HG03521 (cell line): ENCODE data around the gene CSF1.

Experiments used
- ATAC-seq: cut with Tn5 transposase; IDR thresholded peaks from one replicate; pipeline ENCODE4 v1.9.1; 2021; ENCODE audit warnings: mild to moderate bottlenecking, moderate library complexity; ENCODE audit not compliant: unreplicated experiment

CSF1 gene

DNA sequence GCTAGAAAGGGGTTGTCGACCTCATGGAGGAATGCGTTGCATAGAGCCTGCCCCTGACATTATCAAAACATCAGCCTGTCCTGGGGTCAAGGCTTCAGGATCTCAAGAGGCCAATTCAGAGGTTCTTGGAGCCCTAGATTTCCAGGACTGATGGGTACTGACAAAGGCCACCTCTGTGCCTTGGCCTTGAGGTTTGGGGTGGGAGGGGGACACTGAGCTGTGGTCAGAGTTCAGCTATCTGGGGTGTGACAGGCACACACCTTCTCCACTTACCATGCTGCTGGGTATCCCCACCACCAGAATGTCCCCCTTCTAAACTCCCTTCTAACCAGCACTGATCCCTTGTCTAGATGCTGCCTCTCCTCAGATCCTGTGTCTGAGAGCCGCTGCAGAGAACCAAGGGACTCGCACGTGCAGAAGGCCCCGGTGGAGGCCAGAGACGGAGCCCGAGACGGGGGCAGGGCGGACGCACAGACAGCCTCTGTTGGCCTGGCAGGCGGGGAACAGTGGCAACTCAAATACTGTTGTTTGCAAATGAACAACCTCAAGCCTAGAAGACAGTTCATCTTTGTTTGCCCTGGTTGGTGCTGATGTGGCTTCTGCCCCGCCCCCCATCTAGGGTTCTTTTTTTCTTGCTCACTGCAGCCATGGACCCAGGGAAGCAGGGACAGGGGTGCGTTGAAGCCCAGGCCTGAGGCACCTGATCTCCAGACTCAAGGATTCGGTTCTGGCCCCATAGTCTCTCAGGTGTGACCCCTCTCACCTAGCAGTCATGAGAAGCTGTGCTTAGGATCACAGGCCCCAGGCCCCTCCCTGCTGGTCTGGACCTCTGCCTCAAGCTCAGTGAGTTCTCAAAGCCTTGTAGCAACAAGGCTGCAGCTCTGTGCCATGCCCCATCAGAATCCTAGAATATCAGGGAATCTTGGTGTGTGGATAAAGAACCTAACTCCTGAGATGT, 28.1 kb upstream of the CSF1 start:
- ATAC-seq, result no peak

DNA sequence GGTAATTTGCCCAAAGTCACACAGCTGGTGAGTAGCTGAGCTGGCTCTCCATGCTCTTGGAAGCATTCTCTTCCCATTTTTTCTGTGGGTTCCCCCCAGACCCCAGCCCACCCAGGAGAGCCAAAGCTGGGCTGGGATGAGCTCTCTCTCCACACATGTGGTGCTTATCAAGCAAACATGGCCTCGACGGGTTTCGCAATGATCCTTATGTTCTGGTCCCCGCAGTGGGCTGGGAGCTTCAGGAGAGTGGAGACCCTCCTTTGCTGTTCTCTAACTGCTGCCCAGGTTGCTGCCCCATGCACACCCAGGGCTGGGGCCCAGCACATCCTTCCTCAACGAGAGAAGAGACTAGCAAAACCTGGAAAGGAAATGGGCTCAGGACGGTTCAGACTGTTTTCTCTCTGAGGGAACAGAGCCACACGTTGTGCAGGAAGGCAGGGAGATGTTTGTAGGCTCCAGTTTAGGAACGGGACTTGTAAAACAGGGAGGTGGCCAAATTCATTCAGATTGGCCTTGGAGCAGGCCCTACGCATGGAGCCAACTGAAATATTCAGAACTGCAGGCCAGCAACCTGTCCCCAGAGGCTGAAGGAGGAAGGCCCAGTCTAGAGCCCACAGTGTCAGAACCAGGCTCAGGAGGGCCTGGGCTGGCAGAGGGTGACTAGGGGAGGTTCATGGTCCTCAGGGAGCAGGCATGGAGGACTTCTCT, 27.2 kb upstream of the CSF1 start:
- ATAC-seq, result no peak

DNA sequence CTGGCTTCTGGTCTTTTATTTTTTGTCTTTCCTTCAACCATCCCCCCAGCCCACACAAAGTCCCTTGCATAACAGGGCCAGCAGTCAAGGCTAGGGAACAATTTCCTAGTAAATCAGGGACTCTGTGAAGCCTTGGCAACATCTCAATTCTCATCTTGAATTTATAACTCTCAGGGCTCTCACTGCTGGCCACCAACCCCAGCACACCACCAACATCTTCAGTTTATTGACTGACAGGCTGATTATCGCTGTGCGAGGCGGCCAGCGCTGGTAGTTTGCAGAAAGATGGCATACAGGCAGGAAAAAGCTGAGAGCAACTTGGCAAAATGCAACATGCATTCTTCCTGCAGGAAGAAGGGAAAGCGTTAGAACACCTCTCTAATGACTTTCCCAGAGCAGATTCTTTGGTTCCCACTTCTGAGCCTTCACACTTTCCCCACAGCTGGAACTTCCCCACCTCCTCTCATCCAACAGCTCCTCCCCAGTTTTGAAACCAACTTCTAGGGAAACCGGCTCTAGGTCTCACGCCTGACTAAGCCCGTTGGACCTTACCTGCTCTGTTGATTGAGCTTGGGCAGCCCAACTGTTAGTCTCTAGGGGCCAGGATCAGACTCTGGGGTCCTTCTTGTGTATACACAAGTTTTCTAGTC, 26.3 kb upstream of the CSF1 start:
- no peak for ATAC-seq

DNA sequence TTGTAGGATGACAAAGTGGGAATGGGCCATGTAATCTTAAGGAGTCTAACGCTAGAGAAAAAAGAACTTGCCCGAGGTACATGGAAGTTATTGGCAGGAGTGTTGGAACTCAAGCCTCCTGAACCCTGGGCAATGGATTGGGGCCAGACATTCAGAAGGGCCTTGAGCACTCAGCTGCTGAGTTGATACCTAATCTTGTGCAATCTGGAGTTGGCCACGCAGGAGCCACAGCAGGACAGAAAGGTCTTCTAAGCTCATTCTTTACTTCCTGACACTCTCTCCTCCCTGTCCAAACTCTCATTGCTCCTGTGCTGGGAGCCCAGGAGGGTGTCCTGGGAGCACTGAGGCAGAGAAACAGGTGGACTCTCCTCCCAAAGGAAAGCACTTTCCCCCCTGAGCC, 25.1 kb upstream of the CSF1 start:
- no peak for ATAC-seq

DNA sequence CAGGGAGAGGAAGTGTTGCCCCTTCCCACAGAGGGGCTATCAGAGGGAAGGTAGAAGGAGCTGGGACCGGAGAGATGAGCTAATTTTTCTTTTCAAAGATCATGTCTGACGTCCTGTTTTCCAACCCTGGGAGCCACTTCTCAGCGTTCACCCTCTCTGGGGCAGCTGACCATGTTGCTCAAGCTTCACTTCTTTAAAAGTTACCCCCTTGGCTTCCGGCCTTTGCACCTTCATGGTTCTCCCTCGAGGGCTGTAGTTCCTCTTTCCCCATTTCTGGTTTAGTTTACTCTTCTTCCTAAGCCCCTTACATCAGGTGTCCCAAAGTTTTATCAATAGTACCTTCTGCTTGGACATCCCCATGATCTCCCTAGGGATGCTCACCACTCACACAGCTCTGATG, 23.8 kb upstream of the CSF1 start:
- no peak for ATAC-seq

DNA sequence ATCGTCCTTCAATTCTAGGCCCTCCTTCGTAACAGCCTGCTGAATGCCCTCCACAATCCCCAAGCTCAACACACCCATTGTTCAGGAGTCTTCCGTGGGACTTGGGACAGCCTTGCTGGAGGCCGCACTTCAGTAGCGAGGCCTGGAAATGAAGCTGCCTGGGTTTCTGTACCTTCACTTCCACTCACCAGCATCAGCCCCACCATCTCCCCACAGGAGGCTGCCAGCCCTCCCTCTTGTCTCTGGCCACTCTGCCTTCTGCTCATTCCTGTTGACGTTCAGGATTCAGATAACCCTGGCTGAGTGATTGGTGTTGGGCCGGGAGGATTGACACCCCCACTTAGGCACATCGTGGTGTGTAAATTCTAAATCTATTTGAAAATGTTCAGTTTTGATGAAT, 23.4 kb upstream of the CSF1 start:
- no peak for ATAC-seq

DNA sequence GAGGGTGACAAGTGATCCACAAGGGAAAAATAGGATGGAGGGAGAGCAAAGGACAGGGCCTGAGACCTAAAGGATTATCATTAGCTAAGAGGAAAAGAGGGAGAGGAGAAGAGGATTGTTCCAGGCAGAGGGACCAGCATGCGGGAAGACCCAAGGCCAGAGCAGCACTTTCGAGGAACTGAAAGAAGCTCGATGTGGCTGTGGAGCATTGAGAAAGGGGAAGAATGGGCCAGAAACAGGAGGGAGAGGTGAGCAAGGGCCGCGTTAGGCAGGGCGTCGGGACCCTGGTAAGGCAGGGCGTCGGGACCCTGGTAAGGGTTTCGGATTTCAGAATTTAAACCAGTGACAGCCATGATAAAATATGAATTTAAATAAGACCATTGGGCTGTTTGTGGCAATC, 22.8 kb upstream of the CSF1 start:
- no peak for ATAC-seq

DNA sequence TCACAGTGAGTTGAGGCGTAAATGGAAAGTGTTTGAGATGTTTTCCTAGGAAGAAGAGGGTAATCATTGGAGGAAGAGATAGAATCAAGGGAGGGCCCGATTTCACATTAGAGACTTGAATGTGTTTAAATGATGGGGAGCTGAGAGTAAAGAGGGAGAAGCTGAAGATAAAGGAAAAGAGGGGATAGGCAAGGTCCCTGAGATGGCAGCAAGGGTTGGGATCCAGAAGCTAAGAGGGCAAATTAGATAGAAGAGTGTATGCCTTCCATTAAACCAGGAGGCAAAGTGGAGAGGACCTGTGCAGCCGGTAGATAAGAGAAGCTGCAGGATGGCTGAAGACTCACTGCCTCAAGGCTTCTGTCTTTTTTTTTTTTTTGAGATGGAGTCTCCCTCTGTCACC, 21.6 kb upstream of the CSF1 start:
- no peak for ATAC-seq

DNA sequence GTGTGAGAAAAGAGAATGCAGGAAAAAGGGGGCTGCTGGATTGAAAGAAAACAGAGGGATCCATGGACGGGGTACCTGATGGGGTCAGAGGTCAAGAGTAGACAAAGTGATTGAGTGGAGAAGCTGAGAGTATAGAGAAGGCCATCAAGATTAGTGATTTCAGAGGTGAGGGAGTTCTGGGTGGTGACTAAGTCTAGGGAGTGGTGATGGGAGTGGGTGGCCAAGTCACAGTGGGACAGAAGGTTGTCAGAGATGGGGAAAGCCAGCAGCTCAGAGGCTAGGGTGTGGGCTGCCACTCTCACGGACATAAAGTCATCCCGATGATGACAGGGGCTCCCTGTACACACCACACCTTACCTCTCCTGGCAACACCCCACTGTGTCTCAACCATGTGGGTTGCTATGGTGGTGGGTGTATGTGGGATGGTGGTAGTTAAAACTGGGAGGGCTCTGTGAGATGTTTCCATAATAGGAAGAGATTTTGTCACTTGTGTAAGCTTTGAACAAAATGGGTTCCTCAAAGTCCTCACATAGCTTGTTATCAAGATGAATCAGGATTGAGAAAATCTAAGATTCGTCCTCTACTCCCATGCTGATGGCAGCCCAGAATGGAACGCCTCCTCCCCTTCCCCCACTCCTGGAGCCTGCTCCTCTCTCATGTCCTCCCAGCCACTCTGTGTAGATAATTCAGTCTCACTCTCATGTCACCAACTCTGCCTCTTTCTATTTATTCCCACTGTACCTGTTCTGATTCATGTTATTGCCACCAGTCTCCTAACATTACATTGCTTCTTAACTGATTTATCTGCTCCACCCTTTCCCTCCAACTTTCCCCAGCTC, 20.3 kb upstream of the CSF1 start:
- ATAC-seq, result no peak

DNA sequence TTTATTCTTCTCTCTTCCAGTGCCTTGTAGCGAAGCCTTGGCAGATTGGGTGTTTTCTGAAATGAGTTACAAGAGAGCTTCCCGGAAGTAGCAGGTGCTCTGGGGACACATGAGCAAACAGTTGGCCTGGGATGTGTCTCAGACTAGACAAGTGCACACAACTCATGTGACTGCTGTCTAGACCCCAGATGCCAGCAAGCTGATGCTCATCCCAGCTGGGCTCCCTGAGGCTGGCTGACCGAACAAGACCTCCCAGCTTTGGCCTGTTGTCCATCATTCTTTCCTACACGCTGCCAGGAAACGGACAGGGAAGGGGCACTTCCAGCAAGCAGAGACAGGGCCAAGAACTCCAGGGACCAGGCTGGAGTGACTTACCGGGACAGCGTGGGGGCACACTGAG, 18.7 kb upstream of the CSF1 start:
- no peak for ATAC-seq

DNA sequence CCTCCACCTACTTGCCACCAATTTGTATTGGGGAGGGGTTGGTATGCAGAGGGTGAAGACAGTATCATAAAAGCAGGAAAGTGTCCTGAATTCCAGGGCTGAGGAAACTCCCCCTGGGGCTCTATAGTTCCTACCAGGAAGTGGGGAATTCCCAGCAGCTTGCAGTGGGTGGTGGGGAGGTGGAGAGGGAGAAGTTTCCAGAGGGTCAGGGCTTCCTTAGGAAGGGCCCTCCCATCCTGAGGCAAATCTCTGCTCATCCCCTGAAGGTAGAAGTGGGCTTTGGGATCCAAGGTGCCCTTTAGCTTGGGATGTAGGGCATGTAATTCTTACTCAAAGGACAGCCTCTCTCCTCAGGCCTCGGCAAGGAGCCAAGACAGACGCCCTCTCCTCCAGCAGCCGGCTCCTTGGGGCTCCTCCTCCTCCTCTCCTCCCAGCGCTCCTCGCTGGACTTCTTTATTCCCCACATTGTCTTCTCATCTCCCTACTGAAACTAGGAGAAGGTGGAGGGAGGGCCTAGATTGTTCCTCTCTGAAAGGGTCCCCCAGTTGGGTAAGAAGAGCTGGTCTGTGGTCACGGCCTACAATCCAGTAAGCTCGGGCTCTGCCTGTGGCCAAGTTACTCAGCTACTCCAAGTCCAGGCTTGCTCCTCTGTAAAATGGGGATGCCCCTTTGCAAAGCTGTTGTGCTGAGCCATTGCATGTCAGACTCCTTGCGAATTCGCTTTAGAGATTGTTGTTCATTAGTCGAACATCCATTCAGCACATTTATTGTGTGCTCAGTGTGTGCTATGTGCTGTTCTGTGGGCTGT, 17.9 kb upstream of the CSF1 start:
- no peak for ATAC-seq

DNA sequence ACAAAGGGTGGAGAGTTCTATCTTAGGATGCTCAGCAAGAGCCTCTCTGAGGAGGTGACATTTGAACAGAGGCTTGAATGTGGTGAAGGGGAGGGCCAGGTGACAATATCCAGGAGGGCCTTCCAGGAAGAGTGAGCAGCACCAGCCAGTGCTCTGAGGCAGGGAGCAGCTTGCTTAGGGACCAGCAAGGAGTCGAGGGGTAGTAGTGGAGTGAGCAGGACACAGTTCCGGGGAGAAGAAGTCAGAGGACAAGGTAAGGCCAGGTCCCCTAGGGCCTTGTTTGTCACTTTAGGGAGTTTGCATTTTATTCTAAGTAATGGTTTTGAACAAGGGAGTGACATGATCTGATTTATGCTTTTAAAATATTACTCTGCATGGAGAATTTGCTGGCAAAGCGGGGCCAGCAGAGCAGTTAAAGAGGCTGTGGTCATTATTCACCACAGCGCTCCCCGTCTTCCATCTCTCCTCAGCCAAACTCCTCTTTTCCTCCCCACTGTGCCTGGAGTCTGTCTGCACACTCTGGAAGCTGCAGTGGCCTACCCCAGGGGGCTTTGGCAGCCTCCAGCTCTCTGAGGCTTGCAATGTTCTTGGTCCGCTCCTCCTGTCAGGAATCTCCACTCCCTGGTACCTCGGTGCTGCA, 17.0 kb upstream of the CSF1 start:
- ATAC-seq, result no peak

DNA sequence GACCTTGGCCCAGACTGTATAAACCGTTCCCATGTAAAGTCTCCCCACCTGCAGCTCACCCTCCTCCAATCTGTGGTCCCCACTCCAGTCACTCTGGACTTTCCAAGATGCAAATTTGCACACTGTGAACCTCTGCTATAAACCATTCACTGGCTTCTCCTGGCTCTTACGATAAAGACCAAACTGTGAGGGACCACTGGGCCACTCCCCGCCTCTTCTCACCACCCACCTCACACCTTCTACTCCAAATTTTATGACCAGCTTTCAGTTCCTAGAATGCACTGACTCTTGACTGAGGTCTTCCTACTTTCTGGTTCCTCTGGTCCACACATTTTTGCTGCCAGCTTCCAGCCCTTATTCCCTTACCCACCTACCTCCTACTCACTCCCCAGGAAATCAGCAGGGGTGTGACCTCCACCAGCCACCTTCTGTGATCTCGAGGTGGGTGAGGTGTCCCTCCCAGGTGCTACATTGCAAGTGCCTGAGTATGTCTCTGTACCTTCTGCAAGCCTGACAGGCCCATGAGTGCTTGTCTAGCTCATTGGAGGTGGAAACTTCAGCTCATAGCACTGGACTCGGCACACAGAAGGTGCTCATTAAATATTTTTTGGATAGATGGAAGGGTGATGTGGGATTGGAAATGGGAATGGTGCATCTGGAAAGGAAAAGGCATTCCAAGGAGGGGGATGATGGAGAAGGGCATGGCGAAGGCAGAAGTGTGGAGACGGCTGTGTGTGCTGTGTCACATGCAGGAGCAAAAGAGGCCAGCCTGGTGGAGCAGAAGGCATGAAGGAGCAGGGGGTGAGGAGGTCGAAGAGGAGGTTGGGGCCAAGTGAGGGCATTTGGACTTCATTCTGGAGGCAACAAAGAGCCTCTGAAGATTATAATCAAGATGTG, 15.6 kb upstream of the CSF1 start:
- ATAC-seq, result no peak

DNA sequence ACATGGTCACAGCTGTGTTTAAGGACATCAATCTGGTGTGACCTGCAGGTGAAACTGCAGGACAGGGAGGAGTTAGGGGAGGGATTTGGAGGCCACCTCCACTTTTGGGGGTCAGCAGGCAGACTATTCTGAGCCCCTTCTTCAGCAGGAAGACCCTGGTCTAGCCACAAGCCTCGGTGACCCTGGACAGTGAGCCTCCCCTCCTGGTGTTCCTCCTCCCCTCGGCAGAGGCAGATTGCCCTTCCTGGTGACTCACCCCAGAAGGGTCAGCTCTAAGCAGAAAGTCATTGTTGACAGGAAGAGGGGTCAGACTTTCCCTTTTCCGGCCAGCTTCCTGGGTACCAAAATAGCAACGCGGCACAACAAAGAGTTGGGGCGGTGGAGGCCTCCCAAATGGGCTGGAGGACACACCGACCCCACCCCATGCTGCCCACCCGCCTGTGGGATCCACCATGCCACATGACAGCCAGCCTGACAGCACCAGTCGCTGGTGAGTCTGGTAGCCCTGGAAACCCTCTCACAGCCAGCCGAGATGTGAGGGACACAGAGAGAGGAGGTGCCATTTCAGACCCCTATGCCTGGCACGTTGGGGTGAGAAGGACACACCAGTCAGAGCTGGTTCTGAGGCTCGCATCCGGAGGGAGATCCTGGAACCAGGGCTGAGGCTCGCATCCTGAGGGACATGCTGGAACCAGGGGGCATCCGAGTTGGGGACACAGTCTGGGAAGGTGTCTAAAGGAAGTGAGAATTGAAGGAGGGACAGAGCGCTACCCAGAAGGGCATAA, 14.7 kb upstream of the CSF1 start:
- no peak for ATAC-seq

DNA sequence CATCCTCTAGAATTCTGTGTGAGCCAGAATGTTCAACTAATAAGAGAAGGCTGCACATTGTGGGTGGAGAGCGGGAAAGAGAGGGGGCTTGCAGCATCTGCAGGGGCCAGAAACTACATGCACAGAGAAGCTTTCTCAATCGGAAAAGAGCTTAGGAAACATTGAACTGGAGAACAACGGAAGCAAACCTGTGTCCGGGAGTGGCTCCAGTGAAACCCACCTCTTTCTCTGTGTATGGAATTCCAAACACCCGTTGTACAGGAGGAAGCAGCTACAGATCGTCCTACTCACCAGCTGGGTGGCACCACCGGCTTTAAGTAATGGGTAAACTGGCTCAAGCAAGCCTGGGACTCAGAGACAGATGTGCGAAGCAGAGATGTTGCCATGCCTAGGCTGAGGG, 14.0 kb upstream of the CSF1 start:
- no peak for ATAC-seq

DNA sequence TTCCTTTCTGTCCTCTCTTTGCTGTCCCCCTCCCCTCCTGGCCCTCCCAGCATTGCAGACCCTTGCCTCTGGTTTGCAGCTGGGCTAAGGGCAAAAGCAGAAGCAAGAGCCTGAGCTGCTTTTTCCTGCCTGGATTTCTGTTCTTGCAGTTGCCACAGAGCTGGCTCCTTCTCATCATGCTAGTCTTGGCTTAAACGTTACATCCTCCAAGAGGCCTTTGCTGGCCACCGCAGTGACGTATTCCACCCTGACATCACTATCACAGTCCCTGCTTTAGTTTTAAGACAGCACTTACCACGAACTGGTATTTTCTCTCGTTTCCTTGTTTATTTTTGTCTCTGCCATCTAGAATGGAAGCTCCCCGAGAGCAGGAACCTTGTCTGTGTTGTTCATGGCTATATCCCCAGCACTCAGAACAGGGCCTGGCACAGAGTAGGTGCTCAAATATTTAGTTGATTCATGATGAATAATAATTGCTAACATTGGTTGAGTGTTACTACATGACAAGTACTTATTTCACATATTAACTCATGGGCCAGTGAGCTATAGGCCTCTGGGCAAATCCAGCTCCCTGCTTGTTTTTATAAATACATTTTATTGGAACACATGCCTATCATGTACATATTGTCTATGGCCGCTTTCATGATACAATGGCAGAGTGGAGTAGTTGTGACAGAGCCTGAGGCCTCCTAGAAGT, 13.2 kb upstream of the CSF1 start:
- no peak for ATAC-seq

DNA sequence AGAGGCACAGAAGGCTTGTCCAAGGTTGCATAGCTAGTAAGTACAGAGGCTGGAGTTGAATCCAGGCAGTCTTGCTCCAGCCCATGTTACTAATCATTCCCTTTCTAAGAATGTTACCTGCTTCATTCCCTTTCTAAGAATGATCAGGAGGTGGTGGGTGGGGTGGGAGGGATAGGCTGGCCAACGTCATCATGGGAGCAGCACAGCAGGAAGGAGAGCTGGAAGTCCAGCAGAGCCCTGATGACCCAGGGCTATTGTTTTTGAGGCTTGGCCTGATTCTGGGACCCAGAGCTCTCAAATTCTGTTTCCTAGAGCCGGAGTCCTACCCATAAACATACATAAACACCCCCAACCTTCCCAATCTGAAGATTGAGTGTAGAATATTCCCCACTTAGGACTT, 11.8 kb upstream of the CSF1 start:
- ATAC-seq, result no peak
